Transverse colon (tissue), 4 donors: Measurements from ENCODE around the gene DMD. TPM values are rescaled to one million over a fixed set of nuclear protein-coding genes. Genes with fewer than 3 reads are reported as not detected.

Experiments
- DNase-seq: peaks from one replicate; pipeline ENCODE4 v3.0.0-alpha.2; 2019
- H3K27ac ChIP-seq, 4 donors: fragments of 200-600 bp; sonication (generic); 2 replicates each; pipeline ENCODE4 v1.5.1; 2016 to 2018; ENCODE audit warnings: inconsistent platforms in 4 of 4
- H3K27me3 ChIP-seq: fragments of 200-600 bp; sonication (generic); 2 replicates; pipeline ENCODE4 v1.5.1; 2017; ENCODE audit warnings: inconsistent platforms
- H3K36me3 ChIP-seq, 4 donors: fragments of 200-600 bp; sonication (generic); 2 replicates each; pipeline ENCODE4 v1.5.1; 2017 to 2019; ENCODE audit warnings: inconsistent platforms in 4 of 4
- H3K4me1 ChIP-seq, 4 donors: fragments of 200-600 bp; sonication (generic); 2 replicates each; pipeline ENCODE4 v1.5.1; 2017 to 2020; ENCODE audit warnings: inconsistent platforms in 4 of 4
- H3K4me3 ChIP-seq, 4 donors: fragments of 200-600 bp; sonication (generic); 1 replicate in 1 of 4; 2 replicates in 3 of 4; pipeline versions ENCODE4 v1.5.1 to v1.6.1; 2017 to 2019; ENCODE audit warnings: inconsistent platforms in 4 of 4
- H3K9me3 ChIP-seq, 2 donors: fragments of 200-600 bp; sonication (generic); 2 replicates each; pipeline ENCODE4 v1.5.1; 2017 to 2019; ENCODE audit warnings: inconsistent platforms in 2 of 2
- EP300 ChIP-seq: sonication (generic); formaldehyde crosslinking; IDR thresholded peaks from one replicate; pipeline ENCODE4 v1.6.1; 2017; ENCODE audit warnings: antibody characterized with exemption, low read depth
- POLR2A ChIP-seq: fragments of 450-650 bp; IDR thresholded peaks from one replicate; pipeline ENCODE4 v1.6.1; 2016; ENCODE audit warnings: antibody characterized with exemption, mild to moderate bottlenecking, moderate library complexity
- POLR2AphosphoS5 ChIP-seq, 3 donors: sonication (generic); formaldehyde crosslinking; IDR thresholded peaks; one replicate each; pipeline ENCODE4 v1.6.1; 2016; ENCODE audit warnings: antibody characterized with exemption in 3 of 3
- WGBS, 2 donors: methylation state at CpG; one replicate each; pipeline ENCODE4 v1.1.5; 2018; ENCODE audit warnings: low coverage in 1 of 2; 5-methylcytosine and 5-hydroxymethylcytosine counted together
- in situ Hi-C, 4 donors: fragments of 200-750 bp; cut with MboI; loops; one replicate each; pipeline versions ENCODE4 v1.15.0 to v1.15.1; 2017; ENCODE audit warnings: low sequenced_read_pairs in 3 of 4, low pct_ligation_motif_present in 1 of 4, low pct_unique_long_range_greater_than_20kb in 1 of 4
- intact Hi-C: fragments of 100-400 bp; cut with DNase I; formaldehyde crosslinking; loops from one replicate; pipeline ENCODE4 v1.15.1; 2023; ENCODE audit warnings: low total_unique reads
- total RNA-seq, 4 donors: library from RNA; depleted of rRNA; stranded (reverse); fragments of >200 nt; gene quantifications; one replicate each; pipeline ENCODE4 v1.1.0, GENCODE V29; 2016
- TF ChIP-seq, protein P1 (sequence below), 5 experiments: fragments of 200-600 bp in 3 of 5; fragments of 450-650 bp in 2 of 5; sonication (generic) in 3 of 5; IDR thresholded peaks; 1 replicate in 2 of 5; 2 replicates in 3 of 5; pipeline ENCODE4 v1.5.1; 2016 to 2017; ENCODE audit warnings: antibody characterized with exemption in 5 of 5, inconsistent platforms in 3 of 5, mild to moderate bottlenecking in 2 of 5, moderate library complexity in 1 of 5

DMD gene
- total RNA-seq, 4 donors from 2014 or later, result 20.9 to 44.6 (median 32.5) TPM

GRCh38 chrX:32041181-32041580 is 1170.2 kb downstream of the DMD start:
- no peak for TF ChIP-seq POLR2A
- no peak for TF ChIP-seq EP300
- TF ChIP-seq POLR2AphosphoS5 (IDR thresholded peaks at IDR 0.05), result no peak
- TF ChIP-seq, protein P1, sequence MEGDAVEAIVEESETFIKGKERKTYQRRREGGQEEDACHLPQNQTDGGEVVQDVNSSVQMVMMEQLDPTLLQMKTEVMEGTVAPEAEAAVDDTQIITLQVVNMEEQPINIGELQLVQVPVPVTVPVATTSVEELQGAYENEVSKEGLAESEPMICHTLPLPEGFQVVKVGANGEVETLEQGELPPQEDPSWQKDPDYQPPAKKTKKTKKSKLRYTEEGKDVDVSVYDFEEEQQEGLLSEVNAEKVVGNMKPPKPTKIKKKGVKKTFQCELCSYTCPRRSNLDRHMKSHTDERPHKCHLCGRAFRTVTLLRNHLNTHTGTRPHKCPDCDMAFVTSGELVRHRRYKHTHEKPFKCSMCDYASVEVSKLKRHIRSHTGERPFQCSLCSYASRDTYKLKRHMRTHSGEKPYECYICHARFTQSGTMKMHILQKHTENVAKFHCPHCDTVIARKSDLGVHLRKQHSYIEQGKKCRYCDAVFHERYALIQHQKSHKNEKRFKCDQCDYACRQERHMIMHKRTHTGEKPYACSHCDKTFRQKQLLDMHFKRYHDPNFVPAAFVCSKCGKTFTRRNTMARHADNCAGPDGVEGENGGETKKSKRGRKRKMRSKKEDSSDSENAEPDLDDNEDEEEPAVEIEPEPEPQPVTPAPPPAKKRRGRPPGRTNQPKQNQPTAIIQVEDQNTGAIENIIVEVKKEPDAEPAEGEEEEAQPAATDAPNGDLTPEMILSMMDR (IDR thresholded peaks at IDR 0.05), result no peak
- DNase-seq, result no peak
- H3K4me1 ChIP-seq, result no peaks in the 10 kb centered on the region
- H3K27me3 ChIP-seq, result no peaks in the 10 kb centered on the region
- no peaks in the 10 kb centered on the region for H3K9me3 ChIP-seq
- WGBS, 2 donors, result 81% methylated on average over 4 of the region's 4 CpGs; no CpG with 5 or more reads in 1 of the 2 donors
- in situ Hi-C loops (no loop called here), intact Hi-C loops (no loop called here)
- no peak overlapping the region for H3K27ac ChIP-seq
- H3K36me3 ChIP-seq, result no peaks in the 10 kb centered on the region
- no peak overlapping the region for H3K4me3 ChIP-seq

- in situ Hi-C loops, result no loop called here
- H3K36me3 ChIP-seq, result no peaks in the 10 kb centered on the region
- no peak overlapping the region for H3K27ac ChIP-seq
- WGBS, 2 donors, result 59% methylated on average over 3 of the region's 3 CpGs; no CpG with 5 or more reads in 1 of the 2 donors
- H3K9me3 ChIP-seq, result no peaks in the 10 kb centered on the region
- no peaks in the 10 kb centered on the region for H3K4me1 ChIP-seq
- no peak overlapping the region for H3K4me3 ChIP-seq
- no peaks in the 10 kb centered on the region for H3K27me3 ChIP-seq
- no peak for TF ChIP-seq POLR2AphosphoS5 (IDR thresholded peaks at IDR 0.05)
- no peak for DNase-seq
- intact Hi-C loops, result no loop called here
Observed at GRCh38 chrX:32026772-32027171, 1184.6 kb downstream of the DMD start.

DNA sequence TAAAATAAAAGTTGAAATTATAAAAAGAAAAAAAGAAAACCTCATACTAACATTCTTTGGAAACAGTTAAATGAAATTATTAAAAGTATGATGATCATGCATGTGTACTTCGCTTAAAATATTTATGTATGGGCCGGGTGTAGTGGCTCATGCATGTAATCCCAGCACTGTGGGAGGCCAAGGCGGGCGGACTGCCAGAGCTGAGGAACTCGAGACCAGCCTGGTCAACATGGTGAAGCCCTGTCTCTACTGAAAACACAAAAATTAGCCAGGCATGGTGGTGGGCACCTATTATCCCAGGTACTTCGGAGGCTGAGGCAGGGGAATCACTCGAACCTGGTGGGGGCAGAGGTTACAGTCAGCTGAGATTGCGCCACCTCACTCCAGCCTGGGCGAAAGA is 1187.3 kb downstream of the DMD start:
- Histone ChIP-seq H3K36me3 (no peaks in the 10 kb centered on the region), H3K27ac (no peak overlapping the region), H3K27me3 (no peaks in the 10 kb centered on the region), H3K4me1 (no peaks in the 10 kb centered on the region), H3K4me3 (no peak overlapping the region), H3K9me3 (no peaks in the 10 kb centered on the region)
- WGBS, 2 donors, result 80 to 93% methylated on average over 1 to 9 of the region's 9 CpGs
- DNase-seq, result no peak
- TF ChIP-seq POLR2AphosphoS5 (IDR thresholded peaks at IDR 0.05) (no peak), POLR2A (no peak), EP300 (no peak)
- TF ChIP-seq, protein P1 (IDR thresholded peaks at IDR 0.05), result no peak
- in situ Hi-C loops (no loop called here), intact Hi-C loops (no loop called here)

DNA sequence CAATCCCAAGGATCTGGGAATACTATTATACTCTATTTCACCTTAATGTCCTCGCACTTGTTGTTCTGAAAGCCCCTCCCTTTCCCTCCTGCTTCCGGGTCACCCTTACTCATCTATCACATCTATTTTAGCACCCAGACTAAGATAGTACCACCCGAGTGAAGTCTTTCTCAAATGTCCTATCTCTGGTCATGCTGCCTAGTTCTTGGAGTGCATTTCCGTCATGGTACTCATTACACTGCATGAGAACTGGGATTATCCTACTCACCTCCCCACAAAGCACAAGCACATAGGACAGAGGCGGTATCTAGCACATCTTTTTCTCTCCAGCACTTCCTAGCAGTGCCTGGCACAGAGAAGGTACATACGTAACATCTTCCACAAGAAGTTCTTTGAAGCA is 1195.2 kb downstream of the DMD start:
- Histone ChIP-seq H3K4me1 (no peaks in the 10 kb centered on the region), H3K36me3 (no peaks in the 10 kb centered on the region), H3K4me3 (no peak overlapping the region), H3K27ac (no peak overlapping the region), H3K27me3 (no peaks in the 10 kb centered on the region), H3K9me3 (no peaks in the 10 kb centered on the region)
- TF ChIP-seq, protein P1 (IDR thresholded peaks at IDR 0.05), result no peak
- TF ChIP-seq EP300, result no peak
- TF ChIP-seq POLR2AphosphoS5 (IDR thresholded peaks at IDR 0.05), result no peak
- no peak for TF ChIP-seq POLR2A
- in situ Hi-C loops (no loop called here), intact Hi-C loops (no loop called here)
- WGBS, 2 donors, result 80 to 90% methylated on average over 4 to 6 of the region's 6 CpGs
- DNase-seq, result no peak

- H3K36me3 ChIP-seq, result no peaks in the 10 kb centered on the region
- H3K9me3 ChIP-seq, result no peaks in the 10 kb centered on the region
- 81 to 83% methylated on average over 1 to 5 of the region's 5 CpGs for WGBS, 2 donors
- no peak overlapping the region for H3K4me3 ChIP-seq
- no peak for DNase-seq
- no peaks in the 10 kb centered on the region for H3K27me3 ChIP-seq
- in situ Hi-C loops, result no loop called here
- TF ChIP-seq POLR2A, result no peak
- TF ChIP-seq POLR2AphosphoS5 (IDR thresholded peaks at IDR 0.05), result no peak
- TF ChIP-seq, protein P1 (IDR thresholded peaks at IDR 0.05), result no peak
- TF ChIP-seq EP300, result no peak
- no peak overlapping the region for H3K27ac ChIP-seq
- intact Hi-C loops, result no loop called here
- H3K4me1 ChIP-seq, result no peaks in the 10 kb centered on the region
Observed at GRCh38 chrX:32010948-32011347, 1200.4 kb downstream of the DMD start.
